ENCODE results near the gene AATF.

DNA sequence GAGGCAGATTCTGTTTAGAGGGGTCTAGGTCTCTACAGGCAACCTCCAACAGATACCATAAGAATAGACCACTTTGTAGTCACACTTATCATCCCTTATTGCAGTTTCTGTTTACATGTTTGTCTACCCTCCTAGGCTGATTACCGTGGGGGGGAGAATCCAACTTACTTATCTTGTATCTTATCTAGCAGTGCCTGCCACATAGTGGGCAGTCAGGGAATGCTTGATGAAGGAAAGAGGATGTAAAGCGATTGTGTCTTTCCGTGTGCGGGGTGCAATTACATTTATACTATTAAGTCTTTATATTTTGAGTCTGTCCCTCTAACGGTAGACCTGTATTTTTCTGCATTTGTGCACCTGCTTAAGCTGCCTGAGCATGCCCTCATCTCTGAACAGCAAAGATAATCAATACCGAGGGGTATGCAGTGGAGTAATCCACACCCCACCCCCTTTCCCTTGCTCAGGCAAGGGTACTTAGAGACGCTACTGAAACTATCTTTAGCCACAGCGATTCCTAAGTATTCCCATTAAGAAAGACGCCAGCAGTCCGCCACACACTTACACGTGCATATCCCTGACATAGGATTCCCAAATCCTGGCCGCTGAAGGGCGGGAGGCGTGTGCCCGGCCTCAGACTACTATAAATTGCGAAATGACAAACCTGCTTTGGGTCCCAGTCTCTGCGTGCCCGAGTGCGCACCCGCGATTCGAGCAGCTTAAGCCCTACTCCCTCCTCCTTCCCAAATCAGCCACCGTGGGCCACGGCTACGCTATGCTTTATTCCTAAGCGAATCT is 635 bp upstream of the AATF start:
- no peak for TF ChIP-seq ZNF274 (IDR thresholded peaks at IDR 0.05; ENCODE audit: low read depth, low read length)
- no peak for TF ChIP-seq YY1 (IDR thresholded peaks at IDR 0.05; ENCODE audit: insufficient read depth, insufficient read length)
- no peak for TF ChIP-seq SUZ12 (IDR thresholded peaks at IDR 0.05; ENCODE audit: extremely low read depth, insufficient read depth, insufficient read length)
